Spleen (tissue), 11 donors: ENCODE data around the gene CHST15. TPM values are rescaled to one million over a fixed set of nuclear protein-coding genes. Genes with fewer than 3 reads are reported as not detected.

ENCODE experiments used
- DNase-seq: peaks from one replicate; pipeline ENCODE4 v3.0.0-alpha.2; 2020
- H3K27ac ChIP-seq, 8 donors: fragments of 200-600 bp; sonication (generic) in 7 of 8; 1 replicate in 4 of 8; 2 replicates in 4 of 8; pipeline versions ENCODE4 v1.5.0 to v1.8.0; 2016 to 2021; ENCODE audit warnings: inconsistent platforms in 4 of 8, mild to moderate bottlenecking in 4 of 8, moderate library complexity in 1 of 8
- H3K27me3 ChIP-seq, 7 donors: fragments of 200-600 bp; sonication (generic) in 6 of 7; replicated peaks in 1 of 7; 1 replicate in 4 of 7; 2 replicates in 3 of 7; pipeline versions ENCODE4 v1.5.0 to v1.8.0; 2016 to 2021; ENCODE audit warnings: inconsistent platforms in 3 of 7, mild to moderate bottlenecking in 1 of 7
- H3K36me3 ChIP-seq, 6 donors: fragments of 200-600 bp; sonication (generic) in 5 of 6; 1 replicate in 4 of 6; 2 replicates in 2 of 6; pipeline versions ENCODE4 v1.5.0 to v1.8.0; 2016 to 2021; ENCODE audit warnings: inconsistent platforms in 2 of 6
- H3K4me1 ChIP-seq, 6 donors: fragments of 200-600 bp; sonication (generic) in 5 of 6; 1 replicate in 3 of 6; 2 replicates in 3 of 6; pipeline versions ENCODE4 v1.5.0 to v1.8.0; 2016 to 2021; ENCODE audit warnings: inconsistent platforms in 3 of 6
- H3K4me3 ChIP-seq, 8 donors: fragments of 200-600 bp; sonication (generic) in 7 of 8; 1 replicate in 4 of 8; 2 replicates in 4 of 8; pipeline versions ENCODE4 v1.5.0 to v1.8.0; 2016 to 2021; ENCODE audit warnings: inconsistent platforms in 4 of 8, mild to moderate bottlenecking in 4 of 8, moderate library complexity in 2 of 8
- H3K9me3 ChIP-seq, 8 donors: fragments of 200-600 bp; sonication (generic) in 7 of 8; 1 replicate in 4 of 8; 2 replicates in 4 of 8; pipeline versions ENCODE4 v1.5.0 to v1.8.0; 2016 to 2021; ENCODE audit warnings: inconsistent platforms in 4 of 8
- CTCF ChIP-seq, 11 experiments: fragments of 200-600 bp in 7 of 11; fragments of 450-650 bp in 4 of 11; sonication (generic) in 4 of 11; IDR thresholded peaks in 8 of 11; conservative IDR thresholded peaks in 3 of 11; 1 replicate in 7 of 11; 2 replicates in 4 of 11; pipeline versions ENCODE4 v1.4.0 to v1.8.0; 2016 to 2021; ENCODE audit warnings: antibody characterized with exemption in 11 of 11, inconsistent platforms in 4 of 11, mild to moderate bottlenecking in 1 of 11
- POLR2A ChIP-seq, 3 donors: fragments of 450-650 bp; IDR thresholded peaks; one replicate each; pipeline ENCODE4 v1.5.1; 2017; ENCODE audit warnings: antibody characterized with exemption in 3 of 3, mild to moderate bottlenecking in 1 of 3
- POLR2AphosphoS5 ChIP-seq, 3 donors: sonication (generic); formaldehyde crosslinking; IDR thresholded peaks; one replicate each; pipeline ENCODE4 v1.5.1; 2017; ENCODE audit warnings: antibody characterized with exemption in 3 of 3
- WGBS, 5 donors: extraction: QIAGEN DNeasy Blood & Tissue Kit in 3 of 5; methylation state at CpG; one replicate each; pipeline versions ENCODE4 v1.1.5 to v1.1.7; 2013 to 2018; 5-methylcytosine and 5-hydroxymethylcytosine counted together
- intact Hi-C: fragments of 100-400 bp; cut with DNase I; formaldehyde crosslinking; loops from one replicate; pipeline ENCODE4 v1.15.0; 2023; ENCODE audit warnings: low total_unique reads
- polyA plus RNA-seq, 3 donors: library from polyadenylated mRNA; stranded (reverse); fragments of 200-250 nt; gene quantifications; one replicate each; pipeline ENCODE4 v1.2.1, GENCODE V29; 2013
- total RNA-seq, 7 donors: library from RNA; depleted of rRNA in 3 of 7; stranded (reverse); fragments of >200 nt in 3 of 7; fragmentation: NEBNext Ultra II Directional in 4 of 7; extraction: Animal tissue kit (Norgen Biotek cat#: 25700) in 4 of 7; gene quantifications; one replicate each; pipeline versions ENCODE4 v1.1.0 to v1.2.1, GENCODE V29; 2016 to 2021
- donor health status: healthy with polysubstance abuse.
- donor health status: DM: no; HTN: no; CAD: no; lungs with moderate emphysema.
- donor health status: DM: no; HTN: no; CAD: no.
- donor health status: Bipolar disorder and iron deficiency.
- donor health status: healthy.
- donor health status: DM: no; HTN: no; CAD: no.
- donor health status: DM: yes; HTN: yes; CAD: no.

CHST15 gene
- total and polyA plus RNA-seq, 10 donors, result 6.1 to 133 (median 102) TPM

- H3K4me1 ChIP-seq, result peaks cover 0 to 84% (median 27%) of the 10 kb centered on the region in 6 donors
- H3K27me3 ChIP-seq, result no peaks in the 10 kb centered on the region
- 93 to 98% (median 95%) methylated on average over 9 to 14 of the region's 14 CpGs for WGBS, 5 donors
- no peak overlapping the region for H3K4me3 ChIP-seq
- TF ChIP-seq CTCF (IDR thresholded peaks at IDR 0.05 in 8 of 11, conservative IDR thresholded peaks at IDR 0.05 in 3 of 11) (no peak), POLR2A (IDR thresholded peaks at IDR 0.05) (no peak), POLR2AphosphoS5 (IDR thresholded peaks at IDR 0.05) (no peak)
- H3K27ac ChIP-seq, result no peak overlapping the region
- intact Hi-C loops, result no loop called here
- DNase-seq, result no peak
- H3K36me3 ChIP-seq, result no peaks in the 10 kb centered on the region
- H3K9me3 ChIP-seq, result no peaks in the 10 kb centered on the region
Observed at GRCh38 chr10:124127965-124128810, 34.8 kb upstream of the CHST15 start.

GRCh38 chr10:124127563-124127962, 34.2 kb upstream of the CHST15 start:
- intact Hi-C loops, result no loop called here
- no peaks in the 10 kb centered on the region for H3K36me3 ChIP-seq
- H3K27me3 ChIP-seq, result no peaks in the 10 kb centered on the region
- no peaks in the 10 kb centered on the region for H3K9me3 ChIP-seq
- H3K4me3 ChIP-seq, result no peak overlapping the region
- DNase-seq, result no peak
- no peak overlapping the region for H3K27ac ChIP-seq
- TF ChIP-seq POLR2AphosphoS5 (IDR thresholded peaks at IDR 0.05), result no peak
- H3K4me1 ChIP-seq, result peaks cover 0 to 86% (median 27%) of the 10 kb centered on the region in 6 donors
- WGBS, 5 donors, result 81 to 92% (median 83%) methylated on average over 3 to 9 of the region's 9 CpGs

- Histone ChIP-seq H3K4me3 (no peak overlapping the region), H3K9me3 (no peaks in the 10 kb centered on the region), H3K36me3 (no peaks in the 10 kb centered on the region), H3K4me1 (peaks cover 0 to 82% (median 27%) of the 10 kb centered on the region in 6 donors), H3K27me3 (no peaks in the 10 kb centered on the region), H3K27ac (peak overlapping the region in 2 of 8 donors; percentile 53 to 54)
- TF ChIP-seq POLR2A (IDR thresholded peaks at IDR 0.05) (no peak), POLR2AphosphoS5 (IDR thresholded peaks at IDR 0.05) (no peak), CTCF (IDR thresholded peaks at IDR 0.05 in 8 of 11, conservative IDR thresholded peaks at IDR 0.05 in 3 of 11) (no peak)
- intact Hi-C loops, result no loop called here
- WGBS, 5 donors, result 89 to 97% (median 90%) methylated on average over 8 to 9 of the region's 9 CpGs
- DNase-seq, result no peak
Observed at GRCh38 chr10:124126983-124127385, 33.6 kb upstream of the CHST15 start.

GRCh38 chr10:124126145-124126982, 33.0 kb upstream of the CHST15 start:
- Histone ChIP-seq H3K27ac (peak overlapping the region in 3 of 8 donors; percentile 13 to 54 (median 53)), H3K9me3 (no peaks in the 10 kb centered on the region), H3K4me3 (no peak overlapping the region), H3K4me1 (peaks cover 0 to 78% (median 27%) of the 10 kb centered on the region in 6 donors), H3K36me3 (no peaks in the 10 kb centered on the region), H3K27me3 (no peaks in the 10 kb centered on the region)
- WGBS, 5 donors, result 48 to 74% (median 67%) methylated on average over 8 to 11 of the region's 11 CpGs
- DNase-seq, result no peak
- TF ChIP-seq POLR2AphosphoS5 (IDR thresholded peaks at IDR 0.05), result peak in 1 of 3 donors; percentile 23
- TF ChIP-seq CTCF (IDR thresholded peaks at IDR 0.05 in 8 of 11, conservative IDR thresholded peaks at IDR 0.05 in 3 of 11), result no peak
- intact Hi-C loops, result no loop called here
